ENCODE measurements around the gene NDRG3. TPM values are rescaled to one million over a fixed set of nuclear protein-coding genes. Genes with fewer than 3 reads are reported as not detected.

The NDRG3 gene
- total and polyA plus RNA-seq, 2 of the 8 experiments (the other 6 are each of a cell fraction or from before 2014, with no cell fraction given): 25.7 to 32.3 TPM

DNA sequence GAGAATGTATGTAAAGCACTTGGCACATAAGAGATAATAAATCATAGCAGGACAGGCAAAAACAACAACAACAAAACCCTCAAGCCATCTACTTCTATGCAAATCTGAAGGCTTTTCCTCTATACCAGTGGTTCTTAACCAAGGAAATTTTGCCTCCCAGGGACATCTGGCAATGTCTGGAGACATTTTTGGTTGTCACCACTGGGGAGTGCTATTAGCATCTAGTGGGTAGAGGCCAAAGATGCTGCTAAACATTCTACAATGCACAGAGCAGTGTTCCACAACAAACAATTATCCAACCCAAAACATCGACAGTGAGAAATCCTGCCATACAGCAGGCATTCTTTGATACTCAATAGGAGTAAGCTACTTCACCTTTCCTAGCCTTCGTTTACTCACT, 28.2 kb downstream of the NDRG3 start (continued):
- TF ChIP-seq, protein P1, sequence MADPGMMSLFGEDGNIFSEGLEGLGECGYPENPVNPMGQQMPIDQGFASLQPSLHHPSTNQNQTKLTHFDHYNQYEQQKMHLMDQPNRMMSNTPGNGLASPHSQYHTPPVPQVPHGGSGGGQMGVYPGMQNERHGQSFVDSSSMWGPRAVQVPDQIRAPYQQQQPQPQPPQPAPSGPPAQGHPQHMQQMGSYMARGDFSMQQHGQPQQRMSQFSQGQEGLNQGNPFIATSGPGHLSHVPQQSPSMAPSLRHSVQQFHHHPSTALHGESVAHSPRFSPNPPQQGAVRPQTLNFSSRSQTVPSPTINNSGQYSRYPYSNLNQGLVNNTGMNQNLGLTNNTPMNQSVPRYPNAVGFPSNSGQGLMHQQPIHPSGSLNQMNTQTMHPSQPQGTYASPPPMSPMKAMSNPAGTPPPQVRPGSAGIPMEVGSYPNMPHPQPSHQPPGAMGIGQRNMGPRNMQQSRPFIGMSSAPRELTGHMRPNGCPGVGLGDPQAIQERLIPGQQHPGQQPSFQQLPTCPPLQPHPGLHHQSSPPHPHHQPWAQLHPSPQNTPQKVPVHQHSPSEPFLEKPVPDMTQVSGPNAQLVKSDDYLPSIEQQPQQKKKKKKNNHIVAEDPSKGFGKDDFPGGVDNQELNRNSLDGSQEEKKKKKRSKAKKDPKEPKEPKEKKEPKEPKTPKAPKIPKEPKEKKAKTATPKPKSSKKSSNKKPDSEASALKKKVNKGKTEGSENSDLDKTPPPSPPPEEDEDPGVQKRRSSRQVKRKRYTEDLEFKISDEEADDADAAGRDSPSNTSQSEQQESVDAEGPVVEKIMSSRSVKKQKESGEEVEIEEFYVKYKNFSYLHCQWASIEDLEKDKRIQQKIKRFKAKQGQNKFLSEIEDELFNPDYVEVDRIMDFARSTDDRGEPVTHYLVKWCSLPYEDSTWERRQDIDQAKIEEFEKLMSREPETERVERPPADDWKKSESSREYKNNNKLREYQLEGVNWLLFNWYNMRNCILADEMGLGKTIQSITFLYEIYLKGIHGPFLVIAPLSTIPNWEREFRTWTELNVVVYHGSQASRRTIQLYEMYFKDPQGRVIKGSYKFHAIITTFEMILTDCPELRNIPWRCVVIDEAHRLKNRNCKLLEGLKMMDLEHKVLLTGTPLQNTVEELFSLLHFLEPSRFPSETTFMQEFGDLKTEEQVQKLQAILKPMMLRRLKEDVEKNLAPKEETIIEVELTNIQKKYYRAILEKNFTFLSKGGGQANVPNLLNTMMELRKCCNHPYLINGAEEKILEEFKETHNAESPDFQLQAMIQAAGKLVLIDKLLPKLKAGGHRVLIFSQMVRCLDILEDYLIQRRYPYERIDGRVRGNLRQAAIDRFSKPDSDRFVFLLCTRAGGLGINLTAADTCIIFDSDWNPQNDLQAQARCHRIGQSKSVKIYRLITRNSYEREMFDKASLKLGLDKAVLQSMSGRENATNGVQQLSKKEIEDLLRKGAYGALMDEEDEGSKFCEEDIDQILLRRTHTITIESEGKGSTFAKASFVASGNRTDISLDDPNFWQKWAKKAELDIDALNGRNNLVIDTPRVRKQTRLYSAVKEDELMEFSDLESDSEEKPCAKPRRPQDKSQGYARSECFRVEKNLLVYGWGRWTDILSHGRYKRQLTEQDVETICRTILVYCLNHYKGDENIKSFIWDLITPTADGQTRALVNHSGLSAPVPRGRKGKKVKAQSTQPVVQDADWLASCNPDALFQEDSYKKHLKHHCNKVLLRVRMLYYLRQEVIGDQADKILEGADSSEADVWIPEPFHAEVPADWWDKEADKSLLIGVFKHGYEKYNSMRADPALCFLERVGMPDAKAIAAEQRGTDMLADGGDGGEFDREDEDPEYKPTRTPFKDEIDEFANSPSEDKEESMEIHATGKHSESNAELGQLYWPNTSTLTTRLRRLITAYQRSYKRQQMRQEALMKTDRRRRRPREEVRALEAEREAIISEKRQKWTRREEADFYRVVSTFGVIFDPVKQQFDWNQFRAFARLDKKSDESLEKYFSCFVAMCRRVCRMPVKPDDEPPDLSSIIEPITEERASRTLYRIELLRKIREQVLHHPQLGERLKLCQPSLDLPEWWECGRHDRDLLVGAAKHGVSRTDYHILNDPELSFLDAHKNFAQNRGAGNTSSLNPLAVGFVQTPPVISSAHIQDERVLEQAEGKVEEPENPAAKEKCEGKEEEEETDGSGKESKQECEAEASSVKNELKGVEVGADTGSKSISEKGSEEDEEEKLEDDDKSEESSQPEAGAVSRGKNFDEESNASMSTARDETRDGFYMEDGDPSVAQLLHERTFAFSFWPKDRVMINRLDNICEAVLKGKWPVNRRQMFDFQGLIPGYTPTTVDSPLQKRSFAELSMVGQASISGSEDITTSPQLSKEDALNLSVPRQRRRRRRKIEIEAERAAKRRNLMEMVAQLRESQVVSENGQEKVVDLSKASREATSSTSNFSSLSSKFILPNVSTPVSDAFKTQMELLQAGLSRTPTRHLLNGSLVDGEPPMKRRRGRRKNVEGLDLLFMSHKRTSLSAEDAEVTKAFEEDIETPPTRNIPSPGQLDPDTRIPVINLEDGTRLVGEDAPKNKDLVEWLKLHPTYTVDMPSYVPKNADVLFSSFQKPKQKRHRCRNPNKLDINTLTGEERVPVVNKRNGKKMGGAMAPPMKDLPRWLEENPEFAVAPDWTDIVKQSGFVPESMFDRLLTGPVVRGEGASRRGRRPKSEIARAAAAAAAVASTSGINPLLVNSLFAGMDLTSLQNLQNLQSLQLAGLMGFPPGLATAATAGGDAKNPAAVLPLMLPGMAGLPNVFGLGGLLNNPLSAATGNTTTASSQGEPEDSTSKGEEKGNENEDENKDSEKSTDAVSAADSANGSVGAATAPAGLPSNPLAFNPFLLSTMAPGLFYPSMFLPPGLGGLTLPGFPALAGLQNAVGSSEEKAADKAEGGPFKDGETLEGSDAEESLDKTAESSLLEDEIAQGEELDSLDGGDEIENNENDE (IDR thresholded peaks at IDR 0.05; ENCODE audit: insufficient replicate concordance, low read length): no peak
- TF ChIP-seq CBX5 (IDR thresholded peaks at IDR 0.05; ENCODE audit: low read depth, low read length): no peak
- TF ChIP-seq POU5F1 (IDR thresholded peaks at IDR 0.05; ENCODE audit: low read depth, low read length): no peak
- TF ChIP-seq NRF1 (IDR thresholded peaks at IDR 0.05; ENCODE audit: low read depth, low read length): no peak
- no peak for TF ChIP-seq EP300 (IDR thresholded peaks at IDR 0.05; ENCODE audit: borderline replicate concordance in 1 of 2, low read depth in 2 of 2, low read length in 2 of 2)
- TF ChIP-seq KDM5A (IDR thresholded peaks at IDR 0.05; ENCODE audit: low read length): no peak
- no peak for TF ChIP-seq BRCA1 (IDR thresholded peaks at IDR 0.05; ENCODE audit: low read depth, low read length)
- no peak for TF ChIP-seq TEAD4 (IDR thresholded peaks at IDR 0.05; ENCODE audit: low read depth, low read length)
- no peak for TF ChIP-seq SAP30 (IDR thresholded peaks at IDR 0.05; ENCODE audit: insufficient read depth, insufficient replicate concordance, low read length)
- no peak for TF ChIP-seq KDM1A (IDR thresholded peaks at IDR 0.05; ENCODE audit: borderline replicate concordance, low read length)
- no peak for TF ChIP-seq YY1 (IDR thresholded peaks at IDR 0.05; ENCODE audit: low read depth, low read length)
- TF ChIP-seq SP4 (IDR thresholded peaks at IDR 0.05; ENCODE audit: low read length): no peak
- TF ChIP-seq ASH2L (IDR thresholded peaks at IDR 0.05; ENCODE audit: low read length): no peak

All from H1 (cell line).